ENCODE measurements around the gene JUN. TPM values are rescaled to one million over a fixed set of nuclear protein-coding genes. Genes with fewer than 3 reads are reported as not detected.

The JUN gene
- total RNA-seq (2012; rRNA removed), result 95.8 and 119 TPM in 2 replicates

- peaks cover 27% of the 10 kb centered on the region for H3K36me3 ChIP-seq (ENCODE audit: insufficient read depth, low read length)
- no peaks in the 10 kb centered on the region for H3K27me3 ChIP-seq (ENCODE audit: control insufficient read depth, insufficient read depth, low read length)
- peak within 1 kb of the TSS; percentile 99 for H3K9ac ChIP-seq (ENCODE audit: low read depth, low read length)
- H3K4me2 ChIP-seq (ENCODE audit: low read length), result peak within 1 kb of the TSS; percentile 98
- no peaks in the 10 kb centered on the region for H3K9me3 ChIP-seq (replicated peaks; ENCODE audit: low read length)
- peaks cover 22% of the 10 kb centered on the region for H3K4me1 ChIP-seq (ENCODE audit: control insufficient read depth, insufficient read depth, low read length)
- H3K4me3 ChIP-seq (ENCODE audit: low read length), result peak within 1 kb of the TSS; percentile 85
Observed at GRCh38 chr1:58783993-58784757, at the start of gene JUN. JUN (minus strand) TSS chr1:58784047; CDS start chr1:58783070, 977 bp downstream.

GRCh38 chr1:58833166-58833565 is 49.3 kb upstream of the JUN start:
- no peak overlapping the region for H3K4me2 ChIP-seq (ENCODE audit: low read length)
- no peak overlapping the region for H3K9ac ChIP-seq (ENCODE audit: low read depth, low read length)
- H3K4me1 ChIP-seq (ENCODE audit: control insufficient read depth, insufficient read depth, low read length), result peaks cover 10% of the 10 kb centered on the region
- H3K4me3 ChIP-seq (ENCODE audit: low read length), result no peak overlapping the region
- no peaks in the 10 kb centered on the region for H3K36me3 ChIP-seq (ENCODE audit: insufficient read depth, low read length)
- no peaks in the 10 kb centered on the region for H3K27me3 ChIP-seq (ENCODE audit: control insufficient read depth, insufficient read depth, low read length)
- H3K9me3 ChIP-seq (replicated peaks; ENCODE audit: low read length), result no peaks in the 10 kb centered on the region

GRCh38 chr1:58830291-58830690 is 46.4 kb upstream of the JUN start:
- Histone ChIP-seq H3K27me3 (ENCODE audit: control insufficient read depth, insufficient read depth, low read length) (no peaks in the 10 kb centered on the region), H3K9ac (ENCODE audit: low read depth, low read length) (no peak overlapping the region), H3K36me3 (ENCODE audit: insufficient read depth, low read length) (no peaks in the 10 kb centered on the region), H3K4me3 (ENCODE audit: low read length) (no peak overlapping the region), H3K4me1 (ENCODE audit: control insufficient read depth, insufficient read depth, low read length) (peaks cover 10% of the 10 kb centered on the region), H3K9me3 (replicated peaks; ENCODE audit: low read length) (peaks cover 2% of the 10 kb centered on the region), H3K4me2 (ENCODE audit: low read length) (no peak overlapping the region)

- Histone ChIP-seq H3K4me3 (ENCODE audit: low read length) (no peak overlapping the region), H3K9ac (ENCODE audit: low read depth, low read length) (no peak overlapping the region), H3K27me3 (ENCODE audit: control insufficient read depth, insufficient read depth, low read length) (no peaks in the 10 kb centered on the region), H3K4me1 (ENCODE audit: control insufficient read depth, insufficient read depth, low read length) (peaks cover 10% of the 10 kb centered on the region), H3K9me3 (replicated peaks; ENCODE audit: low read length) (peaks cover 2% of the 10 kb centered on the region), H3K36me3 (ENCODE audit: insufficient read depth, low read length) (no peaks in the 10 kb centered on the region), H3K4me2 (ENCODE audit: low read length) (no peak overlapping the region)
Observed at GRCh38 chr1:58829866-58830265, 46.0 kb upstream of the JUN start.

- Histone ChIP-seq H3K4me1 (ENCODE audit: control insufficient read depth, insufficient read depth, low read length) (peaks cover 31% of the 10 kb centered on the region), H3K27me3 (ENCODE audit: control insufficient read depth, insufficient read depth, low read length) (no peaks in the 10 kb centered on the region), H3K4me2 (ENCODE audit: low read length) (no peak overlapping the region), H3K9ac (ENCODE audit: low read depth, low read length) (no peak overlapping the region), H3K9me3 (replicated peaks; ENCODE audit: low read length) (peaks cover 2% of the 10 kb centered on the region), H3K4me3 (ENCODE audit: low read length) (no peak overlapping the region), H3K36me3 (ENCODE audit: insufficient read depth, low read length) (no peaks in the 10 kb centered on the region)
Observed at GRCh38 chr1:58827298-58827697, 43.5 kb upstream of the JUN start.

- H3K27me3 ChIP-seq (ENCODE audit: control insufficient read depth, insufficient read depth, low read length), result no peaks in the 10 kb centered on the region
- no peak overlapping the region for H3K4me3 ChIP-seq (ENCODE audit: low read length)
- H3K4me1 ChIP-seq (ENCODE audit: control insufficient read depth, insufficient read depth, low read length), result peaks cover 28% of the 10 kb centered on the region
- H3K4me2 ChIP-seq (ENCODE audit: low read length), result no peak overlapping the region
- H3K9ac ChIP-seq (ENCODE audit: low read depth, low read length), result no peak overlapping the region
- peaks cover 2% of the 10 kb centered on the region for H3K9me3 ChIP-seq (replicated peaks; ENCODE audit: low read length)
- no peaks in the 10 kb centered on the region for H3K36me3 ChIP-seq (ENCODE audit: insufficient read depth, low read length)
Observed at GRCh38 chr1:58824753-58825389, 41.0 kb upstream of the JUN start.

- H3K4me1 ChIP-seq (ENCODE audit: control insufficient read depth, insufficient read depth, low read length), result peaks cover 36% of the 10 kb centered on the region
- H3K4me2 ChIP-seq (ENCODE audit: low read length), result peak overlapping the region; percentile 60
- no peak overlapping the region for H3K4me3 ChIP-seq (ENCODE audit: low read length)
- H3K9me3 ChIP-seq (replicated peaks; ENCODE audit: low read length), result peaks cover 2% of the 10 kb centered on the region
- H3K36me3 ChIP-seq (ENCODE audit: insufficient read depth, low read length), result no peaks in the 10 kb centered on the region
- peak overlapping the region; percentile 5 for H3K9ac ChIP-seq (ENCODE audit: low read depth, low read length)
- no peaks in the 10 kb centered on the region for H3K27me3 ChIP-seq (ENCODE audit: control insufficient read depth, insufficient read depth, low read length)
Observed at GRCh38 chr1:58823481-58824010, 39.7 kb upstream of the JUN start.

GRCh38 chr1:58821309-58821708 is 37.5 kb upstream of the JUN start:
- Histone ChIP-seq H3K9me3 (replicated peaks; ENCODE audit: low read length) (no peaks in the 10 kb centered on the region), H3K27me3 (ENCODE audit: control insufficient read depth, insufficient read depth, low read length) (no peaks in the 10 kb centered on the region), H3K4me1 (ENCODE audit: control insufficient read depth, insufficient read depth, low read length) (peaks cover 57% of the 10 kb centered on the region), H3K4me2 (ENCODE audit: low read length) (no peak overlapping the region), H3K4me3 (ENCODE audit: low read length) (no peak overlapping the region), H3K9ac (ENCODE audit: low read depth, low read length) (no peak overlapping the region), H3K36me3 (ENCODE audit: insufficient read depth, low read length) (no peaks in the 10 kb centered on the region)

GRCh38 chr1:58818976-58819375 is 35.1 kb upstream of the JUN start:
- H3K36me3 ChIP-seq (ENCODE audit: insufficient read depth, low read length), result no peaks in the 10 kb centered on the region
- H3K4me1 ChIP-seq (ENCODE audit: control insufficient read depth, insufficient read depth, low read length), result peaks cover 63% of the 10 kb centered on the region
- no peaks in the 10 kb centered on the region for H3K9me3 ChIP-seq (replicated peaks; ENCODE audit: low read length)
- H3K27me3 ChIP-seq (ENCODE audit: control insufficient read depth, insufficient read depth, low read length), result no peaks in the 10 kb centered on the region
- no peak overlapping the region for H3K4me3 ChIP-seq (ENCODE audit: low read length)
- no peak overlapping the region for H3K9ac ChIP-seq (ENCODE audit: low read depth, low read length)
- H3K4me2 ChIP-seq (ENCODE audit: low read length), result no peak overlapping the region

GRCh38 chr1:58818075-58818474 is 34.2 kb upstream of the JUN start:
- Histone ChIP-seq H3K4me1 (ENCODE audit: control insufficient read depth, insufficient read depth, low read length) (peaks cover 54% of the 10 kb centered on the region), H3K9ac (ENCODE audit: low read depth, low read length) (no peak overlapping the region), H3K36me3 (ENCODE audit: insufficient read depth, low read length) (no peaks in the 10 kb centered on the region), H3K9me3 (replicated peaks; ENCODE audit: low read length) (no peaks in the 10 kb centered on the region), H3K27me3 (ENCODE audit: control insufficient read depth, insufficient read depth, low read length) (no peaks in the 10 kb centered on the region), H3K4me3 (ENCODE audit: low read length) (no peak overlapping the region), H3K4me2 (ENCODE audit: low read length) (no peak overlapping the region)

GRCh38 chr1:58816747-58817221 is 32.9 kb upstream of the JUN start:
- no peaks in the 10 kb centered on the region for H3K27me3 ChIP-seq (ENCODE audit: control insufficient read depth, insufficient read depth, low read length)
- no peaks in the 10 kb centered on the region for H3K36me3 ChIP-seq (ENCODE audit: insufficient read depth, low read length)
- H3K9me3 ChIP-seq (replicated peaks; ENCODE audit: low read length), result no peaks in the 10 kb centered on the region
- peak overlapping the region; percentile 92 for H3K4me2 ChIP-seq (ENCODE audit: low read length)
- peak overlapping the region; percentile 90 for H3K9ac ChIP-seq (ENCODE audit: low read depth, low read length)
- H3K4me3 ChIP-seq (ENCODE audit: low read length), result peak overlapping the region; percentile 76
- peaks cover 50% of the 10 kb centered on the region for H3K4me1 ChIP-seq (ENCODE audit: control insufficient read depth, insufficient read depth, low read length)

All from skeletal muscle satellite cell (primary cell).